Sigmoid colon (tissue), 7 donors: Measurements from ENCODE around the gene DHRS3. TPM values are rescaled to one million over a fixed set of nuclear protein-coding genes. Genes with fewer than 3 reads are reported as not detected.

Experiments
- DNase-seq: peaks from one replicate; pipeline ENCODE4 v3.0.0-alpha.2; 2019
- H3K27ac ChIP-seq, 4 donors: fragments of 200-600 bp; sonication (generic); one replicate each; pipeline ENCODE4 v1.5.1; 2016 to 2019; ENCODE audit warnings: mild to moderate bottlenecking in 1 of 4
- H3K27me3 ChIP-seq, 3 donors: fragments of 200-600 bp; sonication (generic); one replicate each; pipeline ENCODE4 v1.5.1; 2019; ENCODE audit warnings: mild to moderate bottlenecking in 1 of 3
- H3K36me3 ChIP-seq, 4 donors: fragments of 200-600 bp; sonication (generic); one replicate each; pipeline ENCODE4 v1.5.1; 2016 to 2019
- H3K4me1 ChIP-seq, 4 donors: fragments of 200-600 bp; sonication (generic); one replicate each; pipeline ENCODE4 v1.5.1; 2017 to 2019
- H3K4me3 ChIP-seq, 4 donors: fragments of 200-600 bp; sonication (generic); one replicate each; pipeline ENCODE4 v1.5.1; 2017 to 2019; ENCODE audit warnings: mild to moderate bottlenecking in 2 of 4, moderate library complexity in 1 of 4
- H3K9me3 ChIP-seq, 4 donors: fragments of 200-600 bp in 3 of 4; sonication (generic) in 3 of 4; one replicate each; pipeline versions ENCODE4 v1.5.1 to v1.6.1; 2013 to 2019
- CTCF ChIP-seq, 4 experiments: fragments of 450-650 bp in 3 of 4; fragments of 200-600 bp in 1 of 4; IDR thresholded peaks; one replicate each; pipeline ENCODE4 v1.5.1; 2016 to 2019; ENCODE audit warnings: antibody characterized with exemption in 4 of 4, mild to moderate bottlenecking in 3 of 4, moderate library complexity in 2 of 4
- EP300 ChIP-seq, 4 donors: sonication (generic); formaldehyde crosslinking; IDR thresholded peaks; one replicate each; pipeline ENCODE4 v1.6.1; 2017; ENCODE audit warnings: antibody characterized with exemption in 4 of 4
- POLR2A ChIP-seq, 2 donors: fragments of 450-650 bp; IDR thresholded peaks; one replicate each; pipeline ENCODE4 v1.6.1; 2016; ENCODE audit warnings: antibody characterized with exemption in 2 of 2, mild to moderate bottlenecking in 2 of 2, moderate library complexity in 2 of 2
- POLR2AphosphoS5 ChIP-seq, 4 donors: sonication (generic); formaldehyde crosslinking; IDR thresholded peaks; one replicate each; pipeline ENCODE4 v1.6.1; 2017; ENCODE audit warnings: antibody characterized with exemption in 4 of 4
- whole genome bisulfite sequencing, 2 donors: extraction: QIAGEN DNeasy Blood & Tissue Kit; methylation state at CpG; one replicate each; pipeline ENCODE4 v1.1.7; 2013; 5-methylcytosine and 5-hydroxymethylcytosine counted together
- intact Hi-C: fragments of 100-400 bp; cut with DNase I; formaldehyde crosslinking; loops from one replicate; pipeline ENCODE4 v1.15.1; 2023
- polyA plus RNA-seq, 3 donors: library from polyadenylated mRNA; stranded (reverse); fragments of 200-250 nt; gene quantifications; one replicate each; pipeline ENCODE4 v1.2.3, GENCODE V29; 2013
- total RNA-seq, 4 donors: library from RNA; depleted of rRNA; stranded (reverse); fragments of >200 nt; gene quantifications; one replicate each; pipeline ENCODE4 v1.1.0, GENCODE V29; 2016
- donor health status: healthy with polysubstance abuse.
- donor health status: Bipolar disorder and iron deficiency.
- donor health status: healthy.

DHRS3 gene
- total and polyA plus RNA-seq, 7 donors: 34.8 to 102 (median 47.9) TPM

GRCh38 chr1:12591267-12591938 is 26.6 kb downstream of the DHRS3 start:
- Histone ChIP-seq H3K27ac (peak overlapping the region; percentile 90 to 99 (median 94)), H3K4me3 (no peak overlapping the region), H3K36me3 (no peaks in the 10 kb centered on the region), H3K9me3 (no peaks in the 10 kb centered on the region), H3K4me1 (peaks cover 0 to 74% (median 63%) of the 10 kb centered on the region in 4 donors), H3K27me3 (no peaks in the 10 kb centered on the region)
- intact Hi-C loops: loop anchor here (5.0 kb wide), 1 partner anchor 34 kb away; no protein-coding TSS in a partner anchor
- TF ChIP-seq POLR2AphosphoS5 (IDR thresholded peaks at IDR 0.05) (peak in 3 of 4 donors; percentile 17 to 51 (median 31)), POLR2A (IDR thresholded peaks at IDR 0.05) (no peak)
- WGBS, 2 donors: 87 to 92% methylated on average over 19 of the region's 19 CpGs
- DNase-seq: peak; percentile 88

GRCh38 chr1:12588695-12589094 is 29.3 kb downstream of the DHRS3 start:
- WGBS, 2 donors: 86 to 97% methylated on average over 8 of the region's 8 CpGs
- Histone ChIP-seq H3K27ac (peak overlapping the region in 2 of 4 donors; percentile 15 to 99), H3K4me1 (peaks cover 0 to 47% (median 41%) of the 10 kb centered on the region in 4 donors), H3K36me3 (peaks cover 0 to 8% (median 0%) of the 10 kb centered on the region in 4 donors), H3K9me3 (no peaks in the 10 kb centered on the region), H3K4me3 (no peak overlapping the region), H3K27me3 (no peaks in the 10 kb centered on the region)
- intact Hi-C loops: no loop called here
- DNase-seq: no peak
- TF ChIP-seq POLR2A (IDR thresholded peaks at IDR 0.05) (no peak), EP300 (IDR thresholded peaks at IDR 0.05) (no peak), POLR2AphosphoS5 (IDR thresholded peaks at IDR 0.05) (no peak), CTCF (IDR thresholded peaks at IDR 0.05) (no peak)

GRCh38 chr1:12587981-12588640 is 29.9 kb downstream of the DHRS3 start:
- Histone ChIP-seq H3K27me3 (no peaks in the 10 kb centered on the region), H3K9me3 (no peaks in the 10 kb centered on the region), H3K4me3 (no peak overlapping the region), H3K4me1 (peaks cover 0 to 42% (median 35%) of the 10 kb centered on the region in 4 donors), H3K36me3 (peaks cover 0 to 8% (median 0%) of the 10 kb centered on the region in 4 donors), H3K27ac (peak overlapping the region in 2 of 4 donors; percentile 15 to 99)
- DNase-seq: no peak
- TF ChIP-seq POLR2A (IDR thresholded peaks at IDR 0.05) (no peak), POLR2AphosphoS5 (IDR thresholded peaks at IDR 0.05) (no peak), CTCF (IDR thresholded peaks at IDR 0.05) (no peak), EP300 (IDR thresholded peaks at IDR 0.05) (no peak)
- WGBS, 2 donors: 86 to 89% methylated on average over 7 of the region's 7 CpGs
- intact Hi-C loops: no loop called here

- Histone ChIP-seq H3K9me3 (no peaks in the 10 kb centered on the region), H3K36me3 (peaks cover 0 to 8% (median 0%) of the 10 kb centered on the region in 4 donors), H3K27ac (peak overlapping the region in 1 of 4 donors; percentile 2), H3K4me3 (no peak overlapping the region), H3K4me1 (peaks cover 0 to 23% (median 18%) of the 10 kb centered on the region in 4 donors), H3K27me3 (no peaks in the 10 kb centered on the region)
- no peak for DNase-seq
- TF ChIP-seq POLR2A (IDR thresholded peaks at IDR 0.05) (no peak), CTCF (IDR thresholded peaks at IDR 0.05) (no peak), POLR2AphosphoS5 (IDR thresholded peaks at IDR 0.05) (no peak), EP300 (IDR thresholded peaks at IDR 0.05) (no peak)
- intact Hi-C loops: no loop called here
- 88 to 89% methylated on average over 19 of the region's 19 CpGs for WGBS, 2 donors
Observed at GRCh38 chr1:12585951-12586942, 31.8 kb downstream of the DHRS3 start.
